ENCODE measurements around the gene ZCWPW2.

ZCWPW2 gene

GRCh38 chr3:28386049-28386448, 37.5 kb downstream of the ZCWPW2 start:
- no peak for DNase-seq

- no peak for DNase-seq
Measured at GRCh38 chr3:28388978-28389377, 40.5 kb downstream of the ZCWPW2 start.

- no peak for DNase-seq
Measured at GRCh38 chr3:28399206-28399605, 50.7 kb downstream of the ZCWPW2 start.

- DNase-seq: no peak
Measured at GRCh38 chr3:28406241-28406640, 57.7 kb downstream of the ZCWPW2 start.

GRCh38 chr3:28449398-28449797, 100.9 kb downstream of the ZCWPW2 start:
- no peak for DNase-seq

- DNase-seq: no peak
Measured at GRCh38 chr3:28462866-28463265, 114.3 kb downstream of the ZCWPW2 start.

GRCh38 chr3:28467414-28467813, 118.9 kb downstream of the ZCWPW2 start:
- no peak for DNase-seq

- peak; percentile 11 for DNase-seq
Measured at GRCh38 chr3:28476194-28476593, 127.7 kb downstream of the ZCWPW2 start.

- no peak for DNase-seq
Measured at GRCh38 chr3:28476764-28477163, 128.2 kb downstream of the ZCWPW2 start.

GRCh38 chr3:28485164-28485563, 136.6 kb downstream of the ZCWPW2 start:
- DNase-seq: no peak

- no peak for DNase-seq
Measured at GRCh38 chr3:28495301-28495700, 146.8 kb downstream of the ZCWPW2 start.

- DNase-seq: no peak
Measured at GRCh38 chr3:28502397-28502937, 153.9 kb downstream of the ZCWPW2 start.

- no peak for DNase-seq
Measured at GRCh38 chr3:28504976-28505375, 156.5 kb downstream of the ZCWPW2 start.

- no peak for DNase-seq
Measured at GRCh38 chr3:28521663-28522062, 173.1 kb downstream of the ZCWPW2 start.

GRCh38 chr3:28542351-28542750, 193.8 kb downstream of the ZCWPW2 start:
- DNase-seq: no peak

- DNase-seq: no peak
Measured at GRCh38 chr3:28544236-28544635, 195.7 kb downstream of the ZCWPW2 start.

- no peak for DNase-seq
Measured at GRCh38 chr3:28544831-28545230, 196.3 kb downstream of the ZCWPW2 start.

GRCh38 chr3:28547677-28548076, 199.2 kb downstream of the ZCWPW2 start:
- no peak for DNase-seq

GRCh38 chr3:28553175-28553574, 204.7 kb downstream of the ZCWPW2 start:
- DNase-seq: no peak

GRCh38 chr3:28556195-28556594, 207.7 kb downstream of the ZCWPW2 start:
- DNase-seq: no peak

GRCh38 chr3:28564211-28564610, 215.7 kb downstream of the ZCWPW2 start:
- DNase-seq: no peak

GRCh38 chr3:28569357-28569756, 220.8 kb downstream of the ZCWPW2 start:
- no peak for DNase-seq

- no peak for DNase-seq
Measured at GRCh38 chr3:28574036-28574435, 225.5 kb downstream of the ZCWPW2 start.

- DNase-seq: no peak
Measured at GRCh38 chr3:28575100-28575745, 226.7 kb downstream of the ZCWPW2 start.
